Epithelial cell of esophagus (primary cell): ENCODE results near the gene ASTN2.

Experiments
- DNase-seq: peaks from one replicate; pipeline ENCODE4 v3.0.0; 2010; ENCODE audit warnings: low read depth
- H3K4me3 ChIP-seq: 2 replicates; pipeline ENCODE4 v1.5.1; 2011; ENCODE audit warnings: mild to moderate bottlenecking, low read length, control low read depth
- CTCF ChIP-seq: IDR thresholded peaks from 2 replicates; pipeline ENCODE4 v1.5.1; 2011; ENCODE audit warnings: low read depth, mild to moderate bottlenecking, low read length, control low read depth, inconsistent platforms; ENCODE audit not compliant: insufficient read depth; ENCODE audit errors: missing control alignments

The ASTN2 gene

GRCh38 chr9:116686135-116686534 lies 728.7 kb downstream of the ASTN2 start:
- no peak for DNase-seq
- TF ChIP-seq CTCF = no peak
- H3K4me3 ChIP-seq = no peak overlapping the region

- no peak for TF ChIP-seq CTCF
- H3K4me3 ChIP-seq = no peak overlapping the region
- no peak for DNase-seq
These were observed 729.7 kb downstream of the ASTN2 start for GRCh38 chr9:116685166-116685565.

GRCh38 chr9:116683535-116683934 lies 731.3 kb downstream of the ASTN2 start:
- no peak overlapping the region for H3K4me3 ChIP-seq
- no peak for TF ChIP-seq CTCF
- no peak for DNase-seq

GRCh38 chr9:116674210-116674980 lies 740.5 kb downstream of the ASTN2 start:
- TF ChIP-seq CTCF = no peak
- H3K4me3 ChIP-seq = no peak overlapping the region
- DNase-seq = no peak

GRCh38 chr9:116673375-116673774 lies 741.5 kb downstream of the ASTN2 start:
- H3K4me3 ChIP-seq = no peak overlapping the region
- TF ChIP-seq CTCF = no peak
- no peak for DNase-seq

- DNase-seq = no peak
- H3K4me3 ChIP-seq = no peak overlapping the region
- no peak for TF ChIP-seq CTCF
These were observed 743.3 kb downstream of the ASTN2 start for GRCh38 chr9:116671605-116672004.
